MV-4-11 (cell line): ENCODE data around the gene TYRO3.

Experiments
- DNase-seq: peaks from one replicate; lab custom pipeline; 2025; lab: John Stamatoyannopoulos, UW

The TYRO3 gene

GRCh38 chr15:41558400-41559238, at the start of gene TYRO3:
Gene TYRO3 (plus strand): TSS chr15:41559212. CDS start chr15:41559258, 46 bp downstream.
- no peak for DNase-seq

GRCh38 chr15:41510728-41511127, 48.3 kb upstream of the TYRO3 start:
- no peak for DNase-seq

- DNase-seq = no peak
These were observed 47.6 kb upstream of the TYRO3 start for GRCh38 chr15:41511331-41511898.

GRCh38 chr15:41511899-41512369, 47.1 kb upstream of the TYRO3 start:
- no peak for DNase-seq

GRCh38 chr15:41512512-41512939, 46.5 kb upstream of the TYRO3 start:
- no peak for DNase-seq

- DNase-seq = peak; percentile 67
These were observed 46.0 kb upstream of the TYRO3 start for GRCh38 chr15:41512940-41513505.

GRCh38 chr15:41513506-41514227, 45.3 kb upstream of the TYRO3 start, which contains the start of gene LTK:
Gene LTK (minus strand): TSS chr15:41513827. CDS start chr15:41513709, 118 bp downstream.
- DNase-seq = peak; percentile 44

- DNase-seq = no peak
These were observed 41.0 kb upstream of the TYRO3 start for GRCh38 chr15:41517895-41518449.

GRCh38 chr15:41520636-41521035, 38.4 kb upstream of the TYRO3 start:
- no peak for DNase-seq

GRCh38 chr15:41521614-41522013, 37.4 kb upstream of the TYRO3 start:
- DNase-seq = no peak

- no peak for DNase-seq
These were observed 35.9 kb upstream of the TYRO3 start for GRCh38 chr15:41523097-41523496.

- DNase-seq = no peak
These were observed 28.6 kb upstream of the TYRO3 start for GRCh38 chr15:41530363-41530956.

GRCh38 chr15:41535544-41535943, 23.5 kb upstream of the TYRO3 start:
- no peak for DNase-seq

GRCh38 chr15:41536866-41537265, 22.1 kb upstream of the TYRO3 start:
- no peak for DNase-seq

GRCh38 chr15:41543521-41543870, 15.5 kb upstream of the TYRO3 start:
- no peak for DNase-seq

GRCh38 chr15:41544650-41545015, 14.4 kb upstream of the TYRO3 start:
- DNase-seq = no peak

GRCh38 chr15:41545218-41545617, 13.8 kb upstream of the TYRO3 start:
- DNase-seq = no peak

GRCh38 chr15:41546851-41547786, 11.9 kb upstream of the TYRO3 start:
- DNase-seq = no peak

- DNase-seq = no peak
These were observed 8.8 kb upstream of the TYRO3 start for GRCh38 chr15:41550066-41550775.

GRCh38 chr15:41553731-41554130, 5.3 kb upstream of the TYRO3 start:
- peak; percentile 7 for DNase-seq
